ENCODE measurements around the gene UGT1A7. TPM values are rescaled to one million over a fixed set of nuclear protein-coding genes. Genes with fewer than 3 reads are reported as not detected.
A peak's percentile ranks its signal among the peaks of the same experiment; 100 is the strongest.

Gene UGT1A7
- total and polyA plus RNA-seq, 9 of the 15 experiments (the other 6 are each of a cell fraction or from before 2014, with no cell fraction given): not detected

DNA sequence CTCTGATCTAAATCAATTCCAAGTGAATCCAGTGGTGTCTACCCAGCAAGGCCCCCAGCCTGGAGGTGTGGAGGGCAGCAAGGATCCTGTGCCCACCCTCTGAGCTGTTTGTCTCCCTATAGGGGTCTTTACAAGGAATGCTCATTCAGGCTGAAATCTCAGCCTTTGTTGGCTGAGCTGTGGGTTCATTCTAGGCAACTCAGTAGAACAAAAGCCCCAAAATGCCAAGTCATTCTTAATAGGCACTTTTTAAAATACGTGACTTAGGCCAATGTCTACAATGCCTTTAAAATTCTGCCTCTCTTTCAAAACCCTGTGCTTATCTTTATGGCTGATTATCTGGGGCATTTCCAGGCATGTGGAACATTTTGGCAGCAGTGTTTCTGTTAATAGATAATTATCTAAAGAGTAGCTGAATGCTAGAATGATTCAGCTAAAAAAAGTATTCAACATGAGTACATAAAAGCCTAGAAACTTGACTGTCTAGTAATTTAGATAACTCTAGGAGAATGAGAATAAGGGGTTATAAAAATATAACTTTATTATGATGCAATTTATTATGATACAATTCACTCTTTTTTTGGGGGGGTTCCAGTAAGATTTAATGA, 18.4 kb downstream of the UGT1A7 start (continued):
- TF ChIP-seq ZBTB17 (CRISPR knock-in tag; IDR thresholded peaks at IDR 0.05) (no peak), ZNF146 (CRISPR knock-in tag; IDR thresholded peaks at IDR 0.05; ENCODE audit: unreplicated experiment) (no peak), FIP1L1 (IDR thresholded peaks at IDR 0.05; ENCODE audit: low read depth, low read length, poor library complexity, severe bottlenecking) (no peak), CHD4 (IDR thresholded peaks at IDR 0.05; ENCODE audit: insufficient read depth, insufficient replicate concordance, low read depth, low read length, poor library complexity, severe bottlenecking) (no peak), MAFF (IDR thresholded peaks at IDR 0.05; ENCODE audit: low read length) (peak; percentile 91), KLF1 (tag; IDR thresholded peaks at IDR 0.05) (no peak), CTBP1 (IDR thresholded peaks at IDR 0.05; ENCODE audit: borderline replicate concordance) (0 out of 2 replicates have a peak, but pooled peaks have one; percentile 21), SPI1 (IDR thresholded peaks at IDR 0.05; ENCODE audit: borderline replicate concordance, low read depth, low read length) (no peak), CREM (IDR thresholded peaks at IDR 0.05; ENCODE audit: low read depth) (no peak), ZBTB1 (CRISPR knock-in tag; IDR thresholded peaks at IDR 0.05; ENCODE audit: borderline replicate concordance, low read depth) (no peak), GABPB1 (CRISPR knock-in tag; IDR thresholded peaks at IDR 0.05) (no peak)
- TF ChIP-seq, protein P1, sequence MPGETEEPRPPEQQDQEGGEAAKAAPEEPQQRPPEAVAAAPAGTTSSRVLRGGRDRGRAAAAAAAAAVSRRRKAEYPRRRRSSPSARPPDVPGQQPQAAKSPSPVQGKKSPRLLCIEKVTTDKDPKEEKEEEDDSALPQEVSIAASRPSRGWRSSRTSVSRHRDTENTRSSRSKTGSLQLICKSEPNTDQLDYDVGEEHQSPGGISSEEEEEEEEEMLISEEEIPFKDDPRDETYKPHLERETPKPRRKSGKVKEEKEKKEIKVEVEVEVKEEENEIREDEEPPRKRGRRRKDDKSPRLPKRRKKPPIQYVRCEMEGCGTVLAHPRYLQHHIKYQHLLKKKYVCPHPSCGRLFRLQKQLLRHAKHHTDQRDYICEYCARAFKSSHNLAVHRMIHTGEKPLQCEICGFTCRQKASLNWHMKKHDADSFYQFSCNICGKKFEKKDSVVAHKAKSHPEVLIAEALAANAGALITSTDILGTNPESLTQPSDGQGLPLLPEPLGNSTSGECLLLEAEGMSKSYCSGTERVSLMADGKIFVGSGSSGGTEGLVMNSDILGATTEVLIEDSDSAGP (CRISPR knock-in tag; IDR thresholded peaks at IDR 0.05): no peak
- TF ChIP-seq, protein P2, sequence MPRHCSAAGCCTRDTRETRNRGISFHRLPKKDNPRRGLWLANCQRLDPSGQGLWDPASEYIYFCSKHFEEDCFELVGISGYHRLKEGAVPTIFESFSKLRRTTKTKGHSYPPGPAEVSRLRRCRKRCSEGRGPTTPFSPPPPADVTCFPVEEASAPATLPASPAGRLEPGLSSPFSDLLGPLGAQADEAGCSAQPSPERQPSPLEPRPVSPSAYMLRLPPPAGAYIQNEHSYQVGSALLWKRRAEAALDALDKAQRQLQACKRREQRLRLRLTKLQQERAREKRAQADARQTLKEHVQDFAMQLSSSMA (CRISPR knock-in tag; IDR thresholded peaks at IDR 0.05): no peak
- TF ChIP-seq, protein P3, sequence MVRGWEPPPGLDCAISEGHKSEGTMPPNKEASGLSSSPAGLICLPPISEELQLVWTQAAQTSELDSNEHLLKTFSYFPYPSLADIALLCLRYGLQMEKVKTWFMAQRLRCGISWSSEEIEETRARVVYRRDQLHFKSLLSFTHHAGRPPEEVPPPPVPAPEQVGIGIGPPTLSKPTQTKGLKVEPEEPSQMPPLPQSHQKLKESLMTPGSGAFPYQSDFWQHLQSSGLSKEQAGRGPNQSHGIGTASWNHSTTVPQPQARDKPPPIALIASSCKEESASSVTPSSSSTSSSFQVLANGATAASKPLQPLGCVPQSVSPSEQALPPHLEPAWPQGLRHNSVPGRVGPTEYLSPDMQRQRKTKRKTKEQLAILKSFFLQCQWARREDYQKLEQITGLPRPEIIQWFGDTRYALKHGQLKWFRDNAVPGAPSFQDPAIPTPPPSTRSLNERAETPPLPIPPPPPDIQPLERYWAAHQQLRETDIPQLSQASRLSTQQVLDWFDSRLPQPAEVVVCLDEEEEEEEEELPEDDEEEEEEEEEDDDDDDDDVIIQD (CRISPR knock-in tag; IDR thresholded peaks at IDR 0.05): no peak
- TF ChIP-seq, protein P4, sequence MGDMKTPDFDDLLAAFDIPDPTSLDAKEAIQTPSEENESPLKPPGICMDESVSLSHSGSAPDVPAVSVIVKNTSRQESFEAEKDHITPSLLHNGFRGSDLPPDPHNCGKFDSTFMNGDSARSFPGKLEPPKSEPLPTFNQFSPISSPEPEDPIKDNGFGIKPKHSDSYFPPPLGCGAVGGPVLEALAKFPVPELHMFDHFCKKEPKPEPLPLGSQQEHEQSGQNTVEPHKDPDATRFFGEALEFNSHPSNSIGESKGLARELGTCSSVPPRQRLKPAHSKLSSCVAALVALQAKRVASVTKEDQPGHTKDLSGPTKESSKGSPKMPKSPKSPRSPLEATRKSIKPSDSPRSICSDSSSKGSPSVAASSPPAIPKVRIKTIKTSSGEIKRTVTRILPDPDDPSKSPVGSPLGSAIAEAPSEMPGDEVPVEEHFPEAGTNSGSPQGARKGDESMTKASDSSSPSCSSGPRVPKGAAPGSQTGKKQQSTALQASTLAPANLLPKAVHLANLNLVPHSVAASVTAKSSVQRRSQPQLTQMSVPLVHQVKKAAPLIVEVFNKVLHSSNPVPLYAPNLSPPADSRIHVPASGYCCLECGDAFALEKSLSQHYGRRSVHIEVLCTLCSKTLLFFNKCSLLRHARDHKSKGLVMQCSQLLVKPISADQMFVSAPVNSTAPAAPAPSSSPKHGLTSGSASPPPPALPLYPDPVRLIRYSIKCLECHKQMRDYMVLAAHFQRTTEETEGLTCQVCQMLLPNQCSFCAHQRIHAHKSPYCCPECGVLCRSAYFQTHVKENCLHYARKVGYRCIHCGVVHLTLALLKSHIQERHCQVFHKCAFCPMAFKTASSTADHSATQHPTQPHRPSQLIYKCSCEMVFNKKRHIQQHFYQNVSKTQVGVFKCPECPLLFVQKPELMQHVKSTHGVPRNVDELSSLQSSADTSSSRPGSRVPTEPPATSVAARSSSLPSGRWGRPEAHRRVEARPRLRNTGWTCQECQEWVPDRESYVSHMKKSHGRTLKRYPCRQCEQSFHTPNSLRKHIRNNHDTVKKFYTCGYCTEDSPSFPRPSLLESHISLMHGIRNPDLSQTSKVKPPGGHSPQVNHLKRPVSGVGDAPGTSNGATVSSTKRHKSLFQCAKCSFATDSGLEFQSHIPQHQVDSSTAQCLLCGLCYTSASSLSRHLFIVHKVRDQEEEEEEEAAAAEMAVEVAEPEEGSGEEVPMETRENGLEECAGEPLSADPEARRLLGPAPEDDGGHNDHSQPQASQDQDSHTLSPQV (IDR thresholded peaks at IDR 0.05): peak; percentile 63; the same call in 1 of the 2 replicates
- TF ChIP-seq, protein P5, sequence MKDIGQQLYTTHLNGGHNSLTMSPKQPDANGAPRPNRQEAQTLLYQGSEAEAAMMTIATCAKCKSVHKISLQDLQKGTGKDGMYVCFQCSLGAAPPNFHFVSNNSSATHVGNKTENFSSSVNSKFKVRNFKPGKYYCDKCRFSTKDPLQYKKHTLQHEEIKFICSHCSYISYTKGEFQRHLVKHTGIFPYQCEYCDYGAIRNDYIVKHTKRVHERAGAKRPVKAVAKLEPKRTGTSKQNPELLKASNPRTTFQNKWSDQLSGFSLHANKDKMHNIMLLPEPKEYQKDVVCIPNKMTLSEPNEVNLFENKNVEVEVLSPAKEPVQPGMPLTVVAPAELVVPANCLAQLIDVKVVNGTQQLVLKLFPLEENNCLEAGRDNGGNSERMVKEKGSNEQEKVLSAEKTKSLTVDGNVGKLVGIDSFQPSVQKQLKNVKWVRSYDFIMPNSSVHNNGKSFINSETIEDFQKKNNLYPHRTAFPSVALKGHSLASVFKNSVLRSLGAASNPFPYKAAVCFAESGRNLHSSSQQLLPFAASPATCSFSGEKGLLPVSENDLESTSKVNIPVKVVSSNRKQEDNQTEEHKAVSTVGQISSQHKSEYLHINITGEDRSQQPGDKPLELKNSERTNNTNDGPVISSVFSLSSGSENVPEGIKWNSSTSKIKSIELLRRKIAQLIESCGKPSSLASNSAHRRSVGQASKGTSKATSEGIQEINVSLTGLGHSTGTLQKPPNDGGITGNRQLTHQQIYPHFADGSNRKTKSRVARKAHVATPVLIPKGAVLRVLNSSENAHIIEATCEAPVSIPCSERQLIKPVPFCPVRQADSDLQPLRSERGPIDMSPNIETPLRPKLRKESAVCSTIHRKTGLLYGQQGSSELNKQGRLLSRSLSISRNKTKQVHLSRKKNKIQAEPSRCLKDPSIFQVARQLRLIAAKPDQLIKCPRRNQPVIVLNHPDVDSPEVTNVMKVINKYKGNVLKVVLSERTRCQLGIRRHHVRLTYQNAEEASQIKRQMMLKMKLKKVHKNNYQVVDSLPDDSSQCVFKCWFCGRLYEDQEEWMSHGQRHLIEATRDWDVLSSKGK (CRISPR knock-in tag; IDR thresholded peaks at IDR 0.05): no peak
